ENCODE measurements around the gene TRPM6. TPM values are rescaled to one million over a fixed set of nuclear protein-coding genes. Genes with fewer than 3 reads are reported as not detected.

The TRPM6 gene
- total and polyA plus RNA-seq, 2 donors (not counting 3 experiments of a cell fraction or from before 2014, with no cell fraction given) = 0.01 to 0.22 TPM

- DNase-seq (ENCODE audit: low read depth, low spot score) = no peak
- intact Hi-C loops (cut with micrococcal nuclease) = no loop called here
Measured at GRCh38 chr9:74795803-74796202, 91.9 kb downstream of the TRPM6 start.

GRCh38 chr9:74795081-74795480 is 92.6 kb downstream of the TRPM6 start:
- DNase-seq (ENCODE audit: low read depth, low spot score) (no peak), FAIRE-seq (no peak)
- Histone ChIP-seq H3K9me3 (replicated peaks; ENCODE audit: control insufficient read depth, insufficient read depth, low read length) (no peaks in the 10 kb centered on the region), H2AFZ (ENCODE audit: low read depth, low read length) (no peak overlapping the region), H3K36me3 (ENCODE audit: control insufficient read depth in 2 of 2, extremely low read depth in 1 of 2, insufficient read depth in 2 of 2, low read length in 2 of 2) (no peaks in the 10 kb centered on the region), H3K4me3 (replicated peaks in 1 of 3; ENCODE audit: insufficient read depth in 1 of 3, low read depth in 1 of 3, low read length in 3 of 3) (no peak overlapping the region), H3K79me2 (ENCODE audit: control insufficient read depth, insufficient read depth, low read length) (no peaks in the 10 kb centered on the region), H4K20me1 (replicated peaks; ENCODE audit: control insufficient read depth, extremely low read depth, insufficient read depth, low read length) (no peaks in the 10 kb centered on the region), H3K27me3 (ENCODE audit: control insufficient read depth in 2 of 2, insufficient read depth in 2 of 2, low read length in 2 of 2) (no peaks in the 10 kb centered on the region), H3K4me1 (ENCODE audit: control insufficient read depth, extremely low read depth, insufficient read depth, low read length) (no peaks in the 10 kb centered on the region), H3K27ac (ENCODE audit: insufficient read depth, low read depth, low read length) (no peak overlapping the region), H3K4me2 (ENCODE audit: insufficient read depth, low read length) (no peak overlapping the region), H3K9ac (replicated peaks; ENCODE audit: extremely low read depth, insufficient read depth, low read length) (no peak overlapping the region), H3K9me1 (replicated peaks; ENCODE audit: control insufficient read depth, extremely low read depth, insufficient read depth, low read length) (no peaks in the 10 kb centered on the region)
- TF ChIP-seq CTCF (IDR thresholded peaks at IDR 0.05; ENCODE audit: extremely low read depth in 1 of 2, insufficient read depth in 1 of 2, low read depth in 1 of 2, low read length in 2 of 2) = no peak
- no peak for TF ChIP-seq POLR2AphosphoS5 (IDR thresholded peaks at IDR 0.05; ENCODE audit: insufficient read depth, low read depth, low read length)
- TF ChIP-seq JUN (IDR thresholded peaks at IDR 0.05; ENCODE audit: borderline replicate concordance, insufficient read depth, insufficient read length, low read depth) = no peak
- no peak for TF ChIP-seq POLR2A (IDR thresholded peaks at IDR 0.05; ENCODE audit: low read depth, low read length)
- no peak for TF ChIP-seq FOS (IDR thresholded peaks at IDR 0.05; ENCODE audit: borderline replicate concordance, insufficient read depth, low read length)
- TF ChIP-seq GATA2 (IDR thresholded peaks at IDR 0.05; ENCODE audit: insufficient read depth, insufficient read length, low read depth, low read length) = no peak
- TF ChIP-seq EZH2 (IDR thresholded peaks at IDR 0.05; ENCODE audit: borderline replicate concordance, low read depth, low read length, severe bottlenecking) = no peak
- no peak for TF ChIP-seq MAX (IDR thresholded peaks at IDR 0.05; ENCODE audit: insufficient read depth, insufficient read length)
- TF ChIP-seq MYC (IDR thresholded peaks at IDR 0.05; ENCODE audit: low read depth, low read length) = no peak
- dilution Hi-C loops (cut with MboI; ENCODE audit: extremely low pct_ligation_motif_present, low sequenced_read_pairs) (loop anchor here (25.0 kb wide), 1 partner anchor 267 kb away; no protein-coding TSS in a partner anchor), intact Hi-C loops (cut with micrococcal nuclease) (no loop called here)
- POLR2A ChIA-PET = no interaction called here
- CTCF ChIA-PET = interaction anchor here (1.0 kb wide), 1 partner anchor 18 kb away, joined by 4 read pairs; no protein-coding TSS in a partner anchor
- BruUV-seq (replicated peaks) = no TSS peak

More at GRCh38 chr9:74795803-74796202, 91.9 kb downstream of the TRPM6 start:
- BruUV-seq (replicated peaks) = no TSS peak
- Histone ChIP-seq H3K4me2 (ENCODE audit: insufficient read depth, low read length) (no peak overlapping the region), H3K36me3 (ENCODE audit: control insufficient read depth in 2 of 2, extremely low read depth in 1 of 2, insufficient read depth in 2 of 2, low read length in 2 of 2) (no peaks in the 10 kb centered on the region), H2AFZ (ENCODE audit: low read depth, low read length) (no peak overlapping the region), H3K9me1 (replicated peaks; ENCODE audit: control insufficient read depth, extremely low read depth, insufficient read depth, low read length) (no peaks in the 10 kb centered on the region), H3K27ac (ENCODE audit: insufficient read depth, low read depth, low read length) (no peak overlapping the region), H3K4me3 (replicated peaks in 1 of 3; ENCODE audit: insufficient read depth in 1 of 3, low read depth in 1 of 3, low read length in 3 of 3) (no peak overlapping the region), H3K79me2 (ENCODE audit: control insufficient read depth, insufficient read depth, low read length) (no peaks in the 10 kb centered on the region), H3K4me1 (ENCODE audit: control insufficient read depth, extremely low read depth, insufficient read depth, low read length) (no peaks in the 10 kb centered on the region), H3K9me3 (replicated peaks; ENCODE audit: control insufficient read depth, insufficient read depth, low read length) (no peaks in the 10 kb centered on the region), H3K9ac (replicated peaks; ENCODE audit: extremely low read depth, insufficient read depth, low read length) (no peak overlapping the region), H3K27me3 (ENCODE audit: control insufficient read depth in 2 of 2, insufficient read depth in 2 of 2, low read length in 2 of 2) (no peaks in the 10 kb centered on the region), H4K20me1 (replicated peaks; ENCODE audit: control insufficient read depth, extremely low read depth, insufficient read depth, low read length) (no peaks in the 10 kb centered on the region)
- FAIRE-seq = no peak
- dilution Hi-C loops (cut with MboI; ENCODE audit: extremely low pct_ligation_motif_present, low sequenced_read_pairs) = loop anchor here (25.0 kb wide), 1 partner anchor 266 kb away; no protein-coding TSS in a partner anchor
- ChIA-PET POLR2A (no interaction called here), CTCF (no interaction called here)
- TF ChIP-seq FOS (IDR thresholded peaks at IDR 0.05; ENCODE audit: borderline replicate concordance, insufficient read depth, low read length) = no peak

Measured in endothelial cell of umbilical vein (primary cell).